GM19351 (cell line): ENCODE results near the gene SEMA4D.
A peak's percentile ranks its signal among the peaks of the same experiment; 100 is the strongest.
"Not testable (repeated sequence)": the region's sequence is repeated elsewhere in the genome, so short reads cannot be mapped to it uniquely, and the experiment has no call there.

Experiments used
- ATAC-seq: cut with Tn5 transposase; IDR thresholded peaks from one replicate; pipeline ENCODE4 v1.9.1; 2021; ENCODE audit warnings: mild to moderate bottlenecking, moderate library complexity; ENCODE audit not compliant: unreplicated experiment

Gene SEMA4D

DNA sequence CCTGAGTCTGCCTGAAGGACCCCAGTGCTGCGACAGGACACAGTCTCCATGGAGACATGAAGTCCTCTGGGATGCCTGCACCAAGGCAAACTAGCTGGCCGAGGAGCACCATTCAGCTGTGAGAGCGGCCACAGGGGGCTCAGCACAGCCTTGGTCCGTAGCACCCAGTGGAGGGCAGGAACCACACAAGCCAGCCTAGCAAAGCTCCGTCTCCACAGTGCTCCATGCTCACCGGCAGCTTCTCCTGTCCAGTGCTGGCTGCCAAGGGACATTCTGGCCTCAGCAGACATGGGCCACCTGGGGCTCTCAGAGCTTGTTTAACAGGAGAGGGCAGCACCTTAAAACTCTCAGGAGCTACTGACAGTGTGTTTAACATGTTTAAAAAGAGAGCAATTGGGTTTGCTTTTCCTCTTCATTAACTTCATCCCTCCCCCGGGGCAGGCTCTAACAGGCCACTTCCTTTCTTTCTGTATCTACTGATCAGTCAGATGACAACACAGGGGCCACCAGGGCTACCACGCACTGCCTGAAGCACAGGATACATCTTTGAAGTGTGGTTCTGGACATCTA lies 122.6 kb downstream of the SEMA4D start:
- ATAC-seq = peak; percentile 70

DNA sequence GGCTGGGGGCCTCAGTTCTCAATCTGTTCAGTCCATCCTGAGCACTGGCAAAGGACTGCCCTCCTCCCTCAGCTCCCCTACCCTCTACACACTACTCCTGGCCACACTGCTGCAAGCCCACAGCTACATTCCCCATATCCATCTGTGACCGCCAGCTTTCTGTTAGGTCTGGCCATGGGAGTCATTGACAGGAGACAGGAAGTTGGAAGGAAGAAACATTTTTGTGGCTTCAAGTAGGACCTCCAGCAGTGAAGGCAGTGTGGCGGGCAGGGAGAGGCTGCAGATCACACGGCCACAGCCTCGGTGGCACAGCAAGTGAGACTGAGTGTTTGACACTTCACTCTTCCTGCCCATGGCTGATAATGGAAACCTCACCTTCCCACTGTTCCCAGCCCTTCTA lies 123.7 kb downstream of the SEMA4D start:
- no peak for ATAC-seq

DNA sequence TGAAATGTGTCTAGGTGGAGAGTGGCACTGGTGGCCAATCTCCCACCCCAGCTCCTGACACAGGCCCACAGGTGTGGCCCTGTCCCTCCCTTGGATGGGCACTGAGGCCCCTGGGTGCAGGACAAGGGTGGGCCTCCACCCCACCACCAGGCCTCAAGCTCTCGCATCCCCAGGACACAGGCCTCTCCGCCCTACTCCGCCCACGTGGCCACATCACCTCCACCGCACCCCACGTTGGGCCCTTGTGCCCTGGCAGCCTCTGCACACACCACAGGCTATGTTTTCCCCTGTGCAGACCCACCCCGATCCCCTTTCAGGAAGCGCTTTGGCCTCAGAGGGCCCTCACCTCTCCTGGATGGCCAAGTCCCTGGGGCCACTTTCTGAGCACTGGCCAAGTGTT lies 124.9 kb downstream of the SEMA4D start:
- no peak for ATAC-seq

DNA sequence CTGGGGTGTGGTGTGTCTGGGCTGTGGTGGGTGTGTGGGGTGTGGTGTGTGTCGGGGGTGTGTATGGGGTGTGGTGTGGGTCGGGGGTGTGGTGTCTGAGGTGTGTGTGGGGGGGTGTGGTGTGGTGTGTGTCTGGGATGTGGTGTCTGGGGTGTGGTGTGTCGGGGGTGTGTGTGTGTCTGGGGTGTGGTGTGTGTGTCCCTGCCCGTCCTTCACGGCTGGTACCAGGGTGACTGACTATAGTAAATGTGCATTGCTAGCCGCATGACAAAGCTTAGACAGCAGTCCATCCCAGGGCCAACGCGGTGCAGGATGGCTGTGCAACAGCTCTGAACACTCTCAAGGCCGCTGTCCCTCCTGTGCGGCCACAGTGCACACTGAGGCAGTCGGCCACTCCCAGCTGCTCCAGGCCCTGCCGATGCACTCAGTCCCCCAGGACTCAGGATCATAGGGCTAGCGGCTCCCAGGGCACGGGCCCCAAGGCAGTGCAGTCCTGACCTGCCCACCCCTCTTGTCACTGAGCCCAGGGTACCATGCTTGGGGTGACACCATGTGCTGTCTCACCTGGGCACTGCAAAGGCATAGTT lies 125.6 kb downstream of the SEMA4D start:
- ATAC-seq = no peak

GRCh38 chr9:89371791-89372190 lies 126.1 kb downstream of the SEMA4D start:
- ATAC-seq = not testable (repeated sequence)

DNA sequence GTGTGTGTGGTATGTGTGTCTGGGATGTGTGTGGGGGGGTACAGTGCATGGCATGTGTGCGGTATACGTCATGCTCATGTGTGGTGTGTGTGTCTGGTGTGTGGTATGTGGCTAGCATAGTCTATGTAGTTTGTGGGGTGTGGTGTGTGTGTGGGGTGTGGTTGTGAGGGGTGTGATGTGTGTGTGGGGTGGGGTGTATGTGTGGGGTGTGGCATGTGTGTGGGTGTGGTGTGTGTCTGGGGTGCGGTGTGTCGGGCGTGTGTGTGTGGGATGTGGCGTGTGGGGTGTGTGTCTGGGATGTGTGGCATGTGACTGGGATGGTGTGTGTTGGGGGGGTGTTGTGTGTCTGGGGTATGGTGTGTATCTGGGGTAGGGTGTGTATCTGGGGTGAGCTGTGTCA lies 127.3 kb downstream of the SEMA4D start:
- ATAC-seq = no peak

DNA sequence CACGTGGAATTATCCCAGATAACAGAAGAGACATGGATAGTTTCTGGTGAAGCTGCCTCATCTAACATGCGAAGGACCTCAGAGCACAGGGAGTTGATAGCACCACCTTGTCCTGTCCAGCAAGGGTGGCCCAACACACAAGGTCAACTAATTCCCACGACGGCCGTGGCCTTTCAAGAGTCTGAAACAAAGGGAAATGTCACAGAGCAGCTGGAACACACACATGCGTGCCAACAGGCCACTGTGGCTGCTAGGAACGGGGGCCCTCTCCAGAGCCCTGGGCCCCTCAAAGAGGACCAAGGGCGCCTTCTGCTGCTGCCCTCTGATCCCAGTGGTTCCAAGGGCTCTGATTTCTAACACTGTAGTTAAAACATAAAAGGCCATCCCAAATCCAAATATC lies 128.9 kb downstream of the SEMA4D start:
- no peak for ATAC-seq

DNA sequence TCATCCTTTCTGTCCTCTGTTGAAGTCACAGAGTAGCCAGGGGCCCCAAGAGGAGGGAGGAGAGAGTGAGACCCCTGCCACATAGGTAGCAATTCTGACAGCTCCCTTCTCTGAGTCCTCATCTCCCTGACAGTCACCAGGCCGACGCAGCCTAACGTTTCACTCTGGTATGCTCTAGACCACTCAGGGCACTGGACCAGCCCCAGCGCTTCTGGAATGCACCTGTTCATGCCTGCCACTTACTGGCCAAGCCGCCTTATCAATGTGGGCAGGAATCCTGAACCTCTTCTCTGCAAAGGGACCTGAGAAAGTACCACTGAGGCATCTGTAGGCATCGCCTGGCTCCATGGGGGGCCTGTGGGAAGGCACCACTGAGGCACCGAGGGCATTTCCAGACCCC lies 129.4 kb downstream of the SEMA4D start:
- ATAC-seq = no peak

- ATAC-seq = no peak
Observed at GRCh38 chr9:89367726-89368437, 130.0 kb downstream of the SEMA4D start.

- ATAC-seq = no peak
Observed at GRCh38 chr9:89367281-89367680, 130.6 kb downstream of the SEMA4D start.

- no peak for ATAC-seq
Observed at GRCh38 chr9:89366711-89367110, 131.2 kb downstream of the SEMA4D start.

GRCh38 chr9:89365532-89365912 lies 132.4 kb downstream of the SEMA4D start:
- no peak for ATAC-seq

DNA sequence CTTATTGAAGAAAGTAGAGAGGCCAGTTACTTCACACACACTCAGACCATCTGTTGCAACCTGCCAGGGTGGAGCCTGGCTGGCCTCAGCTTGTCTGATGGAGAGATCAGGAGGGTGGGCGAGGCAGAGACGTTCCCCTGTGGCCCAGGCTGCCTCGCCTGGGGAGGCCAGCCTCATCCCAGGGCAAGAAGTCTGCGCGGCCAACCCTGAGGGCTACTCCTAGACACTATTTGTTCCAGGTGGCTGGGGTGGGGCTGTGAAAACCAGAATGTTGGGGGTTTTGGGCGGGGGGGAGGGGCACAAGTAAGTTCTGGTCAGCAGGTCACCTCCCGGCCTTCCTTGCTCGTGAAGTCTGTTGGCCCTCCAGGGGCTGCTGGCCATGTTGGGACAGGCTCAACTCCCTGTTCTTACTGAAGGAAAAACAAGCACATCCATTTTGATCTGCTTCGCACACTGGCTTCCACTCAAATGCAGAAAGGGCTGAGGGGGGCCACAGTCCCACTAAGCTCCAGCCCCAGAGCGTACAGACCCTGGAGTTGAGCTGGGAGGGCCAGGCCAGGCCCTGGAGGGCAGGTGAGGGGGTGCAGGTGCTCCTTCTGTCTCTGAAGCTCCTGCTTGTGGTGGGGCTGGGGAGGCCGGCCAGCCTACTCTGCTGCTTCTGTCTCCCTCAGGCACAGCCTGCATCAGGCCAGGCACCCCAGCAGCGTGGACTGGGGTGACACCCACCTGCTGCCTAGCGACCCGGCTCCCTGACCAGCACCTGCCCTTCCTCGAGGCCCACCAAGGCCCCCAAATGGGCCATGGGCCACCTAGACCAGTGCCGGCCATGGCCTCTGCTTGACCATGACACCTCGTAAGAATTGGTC lies 133.0 kb downstream of the SEMA4D start:
- no peak for ATAC-seq

- ATAC-seq = no peak
Observed at GRCh38 chr9:89363921-89364665, 133.8 kb downstream of the SEMA4D start.

DNA sequence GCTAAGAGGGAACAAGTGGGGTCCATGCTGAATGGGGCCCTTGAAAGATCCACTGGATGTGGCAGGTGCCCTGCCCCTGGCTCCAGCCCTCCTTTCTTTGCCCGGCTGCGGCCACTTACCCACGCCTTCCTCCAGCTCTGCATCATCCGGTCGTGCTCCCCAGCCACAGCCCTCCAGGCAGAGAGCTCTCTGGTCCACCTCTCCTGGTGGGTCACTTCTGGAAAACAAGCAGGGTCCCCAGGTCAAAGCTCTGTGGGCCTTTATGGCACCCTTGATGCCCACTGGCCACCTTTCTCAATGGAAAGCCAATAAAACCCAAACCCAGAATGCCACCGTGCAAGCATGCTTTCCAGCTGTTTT lies 134.6 kb downstream of the SEMA4D start:
- no peak for ATAC-seq

DNA sequence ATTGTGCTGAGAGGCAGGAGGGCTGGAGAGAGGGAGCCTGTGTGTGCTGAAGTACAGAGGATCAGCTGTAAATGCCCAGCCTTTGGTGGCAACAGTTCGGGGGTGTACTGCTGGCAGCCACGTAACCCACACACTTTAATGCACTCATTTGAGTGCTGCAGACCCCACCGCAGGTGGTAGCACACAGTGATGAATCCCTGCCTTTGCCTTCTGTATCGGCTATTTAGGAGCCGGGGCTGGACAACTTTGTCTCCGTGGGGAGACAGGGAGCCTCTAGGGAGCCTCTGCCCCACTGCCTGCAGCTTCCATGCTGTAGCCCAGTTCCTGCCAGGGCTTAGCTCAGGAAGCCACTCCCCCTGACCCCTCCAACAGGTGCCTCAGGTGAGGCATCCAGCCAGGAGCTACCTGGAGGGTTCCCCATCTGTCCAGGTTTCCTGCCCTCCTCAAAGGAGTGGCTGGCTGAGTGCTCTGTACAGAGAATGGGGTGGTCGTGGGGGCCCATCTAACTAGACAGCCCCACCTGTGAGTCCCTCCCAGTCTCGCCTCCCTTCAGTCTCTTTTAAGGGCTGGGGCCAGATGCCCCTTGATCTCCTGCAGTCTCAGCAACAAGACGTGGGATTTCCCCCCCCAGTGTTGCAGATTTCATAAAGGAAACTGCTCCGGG lies 135.1 kb downstream of the SEMA4D start:
- ATAC-seq = no peak

DNA sequence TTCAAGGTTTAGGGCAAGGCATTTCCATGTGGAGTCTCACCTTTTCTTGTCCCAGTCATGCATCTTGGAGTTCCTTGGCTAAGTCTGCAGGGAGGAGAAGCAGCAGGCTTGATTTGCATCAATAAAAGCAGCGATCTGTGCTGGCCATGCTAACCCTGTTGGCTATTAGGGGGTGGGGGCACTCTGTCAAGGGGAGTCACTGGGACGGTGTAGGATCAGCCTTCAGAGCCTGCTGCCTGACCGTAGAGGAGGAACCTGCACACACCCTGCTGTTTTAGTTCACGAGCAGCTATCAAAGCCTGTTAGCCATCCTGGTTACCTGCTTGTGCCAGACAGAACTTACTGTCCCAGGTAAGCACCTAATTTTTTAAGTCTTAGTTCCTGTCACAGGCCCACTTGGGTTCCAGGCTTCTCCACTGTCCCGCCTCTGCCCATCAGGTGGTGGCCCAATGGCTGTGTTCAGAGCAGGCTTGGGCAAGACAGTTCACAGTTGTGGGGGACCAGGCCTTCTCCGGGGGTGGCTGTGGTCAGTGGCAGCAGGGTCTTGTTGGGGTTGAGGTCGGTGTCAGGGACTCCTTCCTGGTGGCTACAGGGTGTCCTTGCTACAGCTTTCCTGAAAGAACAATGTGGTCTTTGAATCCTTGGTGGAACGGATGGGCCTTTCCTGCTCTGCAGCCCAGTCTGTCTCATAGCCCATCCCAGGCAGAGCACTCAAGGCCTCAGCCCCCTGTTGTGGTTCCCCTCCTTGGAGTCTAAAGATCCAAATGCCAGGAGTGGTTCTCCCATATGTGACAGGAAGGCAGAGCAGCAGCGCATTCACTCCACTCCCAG lies 135.9 kb downstream of the SEMA4D start:
- ATAC-seq = no peak

- no peak for ATAC-seq
Observed at GRCh38 chr9:89361031-89361430, 136.9 kb downstream of the SEMA4D start.

- ATAC-seq = no peak
Observed at GRCh38 chr9:89360465-89360864, 137.4 kb downstream of the SEMA4D start.
